GM11168 (cell line): ENCODE measurements around the gene VEGFD.
"Not testable (repeated sequence)": the region's sequence is repeated elsewhere in the genome, so short reads cannot be mapped to it uniquely, and the experiment has no call there.

Experiments
- in situ Hi-C: fragments of 300-500 bp; cut with MboI; formaldehyde crosslinking; loops from one replicate; pipeline ENCODE4 v1.12.0; 2022; ENCODE audit warnings: low sequenced_read_pairs; ENCODE audit not compliant: unreplicated experiment

The VEGFD gene

DNA sequence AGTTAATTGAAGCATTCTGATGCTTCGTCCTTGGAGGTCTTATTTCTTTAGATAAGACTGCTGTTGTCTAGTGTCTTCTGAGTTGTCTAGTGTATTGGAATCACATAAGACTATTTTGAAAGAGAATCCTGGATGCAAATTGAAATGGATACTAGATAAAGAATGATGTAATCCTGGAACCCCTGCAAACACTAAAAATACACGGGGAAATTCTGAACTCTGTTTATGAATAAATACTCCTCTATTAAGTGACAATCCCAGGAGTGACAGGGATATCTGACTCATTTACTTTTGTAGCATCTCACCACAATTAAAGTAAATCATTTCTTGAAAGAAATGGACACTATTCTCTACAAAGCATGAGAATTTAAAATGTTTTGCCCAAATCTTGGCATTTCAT is 69.7 kb downstream of the VEGFD start:
- in situ Hi-C loops: no loop called here

DNA sequence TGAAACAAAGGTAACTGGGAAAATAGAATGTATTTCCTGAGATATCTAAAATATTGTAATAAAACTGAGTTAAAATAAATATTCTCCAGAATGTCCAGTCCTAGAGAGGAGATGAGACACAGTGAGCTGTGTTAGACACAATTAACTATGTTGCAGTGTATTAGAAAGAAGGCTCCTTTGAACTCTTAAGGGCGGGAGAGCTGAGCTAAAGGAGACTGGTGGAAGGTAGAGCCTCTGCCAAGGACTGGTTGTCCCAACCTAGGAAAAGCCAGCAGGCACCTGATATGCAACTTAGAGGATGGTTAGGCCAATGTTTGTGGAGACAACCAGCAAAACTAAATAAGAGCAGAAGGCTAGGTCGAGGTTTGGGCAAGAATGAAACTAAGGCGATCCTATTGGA is 73.1 kb downstream of the VEGFD start:
- in situ Hi-C loops: no loop called here

DNA sequence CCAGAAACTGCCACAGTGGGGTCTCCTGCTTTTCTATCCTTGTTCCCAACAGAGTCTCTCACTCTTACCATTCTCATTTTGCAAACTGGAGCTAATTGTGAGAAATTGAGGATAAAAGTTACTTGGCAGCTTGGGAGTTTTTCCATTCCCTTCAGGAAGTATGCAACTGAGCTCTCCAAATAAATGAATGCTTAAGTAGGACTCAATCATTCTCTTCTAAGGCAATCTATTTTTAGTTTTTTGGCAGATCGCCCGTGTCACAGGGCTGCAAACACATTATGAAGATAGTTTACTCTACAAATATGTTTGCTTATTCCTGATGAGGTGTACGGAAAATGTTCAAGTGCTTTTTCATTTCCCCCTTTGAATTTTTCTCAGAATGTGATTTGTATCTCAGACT is 74.1 kb downstream of the VEGFD start:
- in situ Hi-C loops: no loop called here

DNA sequence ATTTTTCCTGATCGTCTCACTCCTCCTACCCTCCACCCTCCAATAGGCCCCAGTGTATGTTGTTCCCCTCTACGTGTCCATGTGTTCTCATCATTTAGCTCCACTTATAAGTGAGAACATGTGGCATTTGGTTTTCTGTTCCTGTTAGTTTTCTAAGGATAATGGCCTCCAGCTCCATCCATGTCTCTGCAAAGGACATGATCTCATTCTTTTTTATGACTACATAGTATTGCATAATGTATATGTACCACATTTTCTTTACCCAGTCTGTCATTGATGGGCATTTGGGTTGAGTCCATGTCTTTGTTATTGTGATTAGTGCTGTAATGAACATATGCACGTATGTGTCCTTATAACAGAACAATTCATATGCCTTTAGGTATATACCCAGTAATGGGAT is 78.3 kb downstream of the VEGFD start:
- in situ Hi-C loops: not testable (repeated sequence)

DNA sequence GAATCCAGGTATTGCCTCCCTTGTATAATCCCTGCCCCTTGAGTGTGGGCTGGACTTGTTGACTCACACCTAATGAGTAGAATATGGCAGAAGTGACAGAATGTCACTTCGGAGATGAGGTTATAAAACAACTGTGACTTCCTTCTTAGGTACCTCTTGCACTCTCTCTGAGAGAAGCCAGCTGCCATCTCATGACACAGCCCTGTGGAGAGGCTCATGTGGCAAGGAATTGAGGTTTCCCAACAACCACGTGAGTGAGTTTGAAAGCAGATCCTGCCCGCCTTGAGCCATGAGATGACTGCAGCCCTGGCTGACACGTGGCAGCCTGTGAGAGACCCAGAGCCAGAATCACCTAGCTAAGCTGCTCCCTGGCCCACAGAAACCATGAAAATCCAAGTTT is 82.3 kb downstream of the VEGFD start:
- in situ Hi-C loops: no loop called here

DNA sequence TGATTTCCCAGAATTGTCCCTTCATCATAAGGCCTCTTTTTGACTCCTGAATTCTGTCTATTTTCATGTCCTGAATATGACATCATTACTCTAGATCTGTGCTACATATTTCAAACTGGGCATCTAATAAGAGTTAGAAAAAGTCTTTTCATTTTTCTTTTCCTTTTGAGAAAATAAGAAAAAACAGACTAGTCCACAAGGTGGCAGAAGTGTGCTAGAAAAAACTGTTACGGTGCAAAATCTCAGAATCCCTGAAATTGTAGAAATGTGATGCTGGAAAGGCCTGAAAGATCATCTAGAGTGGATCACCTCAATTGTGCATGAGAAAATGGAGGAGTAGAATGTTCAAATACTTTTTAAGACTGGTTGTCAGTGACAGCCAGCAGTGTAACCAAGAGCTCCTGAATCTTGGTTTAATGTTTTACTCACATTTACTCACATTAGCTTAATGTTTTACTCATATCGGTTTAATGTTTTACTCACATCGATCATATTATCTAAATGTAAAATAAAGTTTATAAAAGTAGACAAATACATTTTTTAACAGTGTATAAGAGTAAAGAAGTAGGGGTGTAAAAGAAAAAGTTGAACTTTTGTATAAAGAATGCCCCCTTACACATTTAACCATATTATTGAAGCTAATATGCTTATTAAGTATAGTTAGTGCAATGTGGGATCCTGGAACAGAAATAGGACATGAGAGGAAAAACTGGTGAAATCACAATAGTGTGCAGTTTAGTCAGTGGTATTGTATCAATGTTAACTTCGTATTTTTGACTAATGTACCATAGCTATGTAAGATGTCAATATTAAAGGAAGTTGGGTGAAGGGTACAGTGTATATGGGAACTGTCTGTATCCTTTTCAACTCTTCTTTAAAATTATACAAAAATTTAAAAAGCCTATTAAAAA is 84.0 kb downstream of the VEGFD start:
- in situ Hi-C loops: no loop called here

DNA sequence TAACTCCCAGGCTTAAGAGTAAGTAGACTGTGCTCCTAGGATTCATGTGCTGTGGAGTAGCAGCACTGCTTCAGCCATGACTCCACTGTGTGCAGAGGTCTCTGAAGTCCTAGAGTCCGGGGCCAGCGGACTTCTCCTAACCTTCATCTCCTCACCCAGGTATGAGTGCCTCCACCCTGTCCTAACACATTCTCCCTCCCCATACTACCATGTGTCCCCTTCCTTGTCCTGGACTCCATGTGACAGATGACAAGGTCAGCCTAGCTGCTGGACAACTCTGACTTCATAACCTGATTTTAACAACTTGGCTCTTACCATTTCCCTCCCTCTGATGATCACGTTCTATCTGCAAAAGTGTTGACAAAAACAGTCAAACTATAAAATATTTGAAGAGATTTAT is 85.4 kb downstream of the VEGFD start:
- in situ Hi-C loops: no loop called here

DNA sequence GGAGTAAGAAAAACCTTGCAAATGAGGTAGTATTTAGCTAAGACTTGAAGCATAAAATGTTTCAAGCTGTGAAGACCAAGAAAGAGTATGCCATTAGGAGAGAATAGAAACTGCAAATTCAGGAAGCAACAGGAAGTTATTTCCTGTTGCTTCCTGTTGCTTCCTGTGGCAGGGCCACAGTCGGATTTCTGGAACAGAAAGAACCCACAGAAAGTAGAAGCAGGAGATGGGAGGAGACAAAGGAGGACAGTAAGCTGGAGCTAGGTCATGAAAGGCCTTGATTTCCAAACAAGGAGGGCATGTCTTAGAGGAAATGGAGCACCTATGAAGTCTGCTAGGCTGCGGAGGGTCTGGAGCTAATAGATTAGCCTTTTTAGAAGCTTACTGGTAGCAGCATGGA is 86.0 kb downstream of the VEGFD start:
- in situ Hi-C loops: no loop called here
